ENCODE measurements around the gene RAP1GAP2. TPM values are rescaled to one million over a fixed set of nuclear protein-coding genes. Genes with fewer than 3 reads are reported as not detected.

Gene RAP1GAP2
- total RNA-seq, 1 donor from 2014 or later = 10.6 TPM

- Mint-ChIP-seq H3K36me3 (ENCODE audit: low read depth, unreplicated experiment) (peaks cover 41% of the 10 kb centered on the region), H3K27me3 (ENCODE audit: unreplicated experiment) (peaks cover 3% of the 10 kb centered on the region), H3K4me3 (ENCODE audit: unreplicated experiment) (no peak overlapping the region), H3K27ac (ENCODE audit: unreplicated experiment) (no peak overlapping the region), H3K4me1 (ENCODE audit: unreplicated experiment) (peaks cover 3% of the 10 kb centered on the region), H3K9me3 (ENCODE audit: unreplicated experiment) (peaks cover 5% of the 10 kb centered on the region)
- no peak for TF ChIP-seq CTCF (IDR thresholded peaks at IDR 0.05; ENCODE audit: unreplicated experiment)
- DNase-seq (ENCODE audit: low spot score) = no peak
Measured at GRCh38 chr17:3026125-3026855, 230.1 kb downstream of the RAP1GAP2 start.

GRCh38 chr17:3026856-3027751 is 230.9 kb downstream of the RAP1GAP2 start:
- Mint-ChIP-seq H3K4me3 (ENCODE audit: unreplicated experiment) (no peak overlapping the region), H3K27me3 (ENCODE audit: unreplicated experiment) (peaks cover 3% of the 10 kb centered on the region), H3K36me3 (ENCODE audit: low read depth, unreplicated experiment) (peaks cover 33% of the 10 kb centered on the region), H3K27ac (ENCODE audit: unreplicated experiment) (no peak overlapping the region), H3K4me1 (ENCODE audit: unreplicated experiment) (peaks cover 3% of the 10 kb centered on the region), H3K9me3 (ENCODE audit: unreplicated experiment) (peaks cover 5% of the 10 kb centered on the region)
- no peak for DNase-seq (ENCODE audit: low spot score)
- no peak for TF ChIP-seq CTCF (IDR thresholded peaks at IDR 0.05; ENCODE audit: unreplicated experiment)

GRCh38 chr17:3027786-3028532 is 231.7 kb downstream of the RAP1GAP2 start:
- no peak for TF ChIP-seq CTCF (IDR thresholded peaks at IDR 0.05; ENCODE audit: unreplicated experiment)
- H3K9me3 Mint-ChIP-seq (ENCODE audit: unreplicated experiment) = peaks cover 4% of the 10 kb centered on the region
- H3K27ac Mint-ChIP-seq (ENCODE audit: unreplicated experiment) = no peak overlapping the region
- H3K4me1 Mint-ChIP-seq (ENCODE audit: unreplicated experiment) = peaks cover 3% of the 10 kb centered on the region
- DNase-seq (ENCODE audit: low spot score) = no peak
- H3K36me3 Mint-ChIP-seq (ENCODE audit: low read depth, unreplicated experiment) = peaks cover 24% of the 10 kb centered on the region
- no peak overlapping the region for H3K4me3 Mint-ChIP-seq (ENCODE audit: unreplicated experiment)
- peaks cover 3% of the 10 kb centered on the region for H3K27me3 Mint-ChIP-seq (ENCODE audit: unreplicated experiment)

- Mint-ChIP-seq H3K27ac (ENCODE audit: unreplicated experiment) (no peak overlapping the region), H3K36me3 (ENCODE audit: low read depth, unreplicated experiment) (peaks cover 13% of the 10 kb centered on the region), H3K4me1 (ENCODE audit: unreplicated experiment) (peaks cover 3% of the 10 kb centered on the region), H3K4me3 (ENCODE audit: unreplicated experiment) (no peak overlapping the region), H3K9me3 (ENCODE audit: unreplicated experiment) (no peaks in the 10 kb centered on the region), H3K27me3 (ENCODE audit: unreplicated experiment) (peaks cover 2% of the 10 kb centered on the region)
- DNase-seq (ENCODE audit: low spot score) = no peak
- no peak for TF ChIP-seq CTCF (IDR thresholded peaks at IDR 0.05; ENCODE audit: unreplicated experiment)
Measured at GRCh38 chr17:3029213-3029913, 233.1 kb downstream of the RAP1GAP2 start.
